WI38 (cell line): Measurements from ENCODE around the gene ZDHHC7.

Experiments used
- H3K4me3 ChIP-seq: 2 replicates; pipeline ENCODE4 v1.5.1; 2011; ENCODE audit warnings: low read depth, mild to moderate bottlenecking, control low read depth, low read length
- CTCF ChIP-seq: IDR thresholded peaks from 2 replicates; pipeline ENCODE4 v1.5.1; 2012; ENCODE audit warnings: low read depth, mild to moderate bottlenecking, control low read depth, low read length

ZDHHC7 gene

DNA sequence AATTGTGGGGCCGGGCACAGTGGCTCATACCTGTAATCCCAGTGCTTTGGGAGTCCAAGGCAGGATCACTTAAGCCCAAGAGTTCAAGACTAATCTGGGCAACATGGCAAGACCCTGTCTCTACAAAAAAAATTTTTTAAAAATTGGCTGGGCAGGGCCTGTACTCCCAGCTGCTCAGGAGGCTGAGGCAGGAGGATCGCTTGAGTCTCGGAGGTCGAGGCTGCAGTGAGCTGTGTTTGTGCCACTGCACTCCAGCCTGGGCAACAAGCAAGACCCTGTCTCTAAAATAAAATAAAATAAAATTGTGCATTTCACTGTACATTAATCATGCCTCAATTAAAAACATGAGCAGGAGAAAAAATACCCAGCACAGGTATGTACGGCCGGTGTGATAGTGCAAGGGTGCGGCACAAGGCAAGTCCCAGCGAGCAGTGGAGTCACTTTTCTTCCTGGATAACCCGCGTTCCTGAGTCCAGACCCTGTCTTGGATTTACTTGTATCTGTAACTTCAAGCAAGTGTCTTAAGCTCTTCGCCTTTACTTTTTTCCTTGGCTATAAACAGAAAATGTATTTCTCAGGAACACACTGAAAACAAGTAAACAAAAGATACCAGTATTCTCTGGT is 11.4 kb downstream of the ZDHHC7 start:
- no peak for TF ChIP-seq CTCF
- no peak overlapping the region for H3K4me3 ChIP-seq

DNA sequence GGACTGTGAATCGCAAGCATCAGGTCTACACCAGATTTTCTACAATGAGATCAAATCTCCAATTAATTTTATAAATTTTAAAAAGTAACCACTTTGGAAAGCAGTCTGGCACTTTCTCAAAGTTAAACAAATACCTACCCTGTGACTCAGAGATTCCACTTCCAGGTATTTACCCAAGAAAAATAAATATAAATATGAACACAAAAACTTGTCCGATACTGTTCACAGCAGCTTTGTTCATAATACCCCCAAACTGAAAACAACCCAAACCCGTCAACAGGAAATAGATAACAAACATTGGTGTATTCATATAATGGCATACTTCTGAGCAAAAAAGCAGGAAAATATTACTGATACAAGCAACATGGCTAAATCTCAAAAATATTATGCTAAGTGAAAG is 12.1 kb downstream of the ZDHHC7 start:
- H3K4me3 ChIP-seq, result 0 out of 2 replicates have a peak overlapping the region, but pooled peaks have one; percentile 6
- no peak for TF ChIP-seq CTCF

DNA sequence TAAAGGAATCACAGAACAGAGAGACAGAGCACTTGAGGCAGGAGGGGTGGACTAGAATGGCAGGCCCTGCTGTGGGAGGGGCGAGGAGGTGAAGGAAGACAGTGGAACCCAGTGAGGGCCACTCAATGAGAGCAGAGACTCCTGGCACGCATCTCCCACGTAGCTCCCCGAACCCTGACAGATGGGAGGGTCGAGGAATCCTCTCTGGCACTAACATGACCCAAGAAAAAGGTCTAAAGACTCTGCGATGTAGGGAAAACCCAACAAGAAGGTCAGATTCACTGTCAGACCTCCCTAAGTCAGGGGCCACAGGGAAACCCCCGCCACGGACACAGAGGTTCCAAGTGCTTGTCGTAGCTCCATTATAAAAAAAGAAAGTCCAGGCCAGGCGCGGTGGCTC is 15.0 kb downstream of the ZDHHC7 start:
- no peak overlapping the region for H3K4me3 ChIP-seq
- TF ChIP-seq CTCF, result no peak

DNA sequence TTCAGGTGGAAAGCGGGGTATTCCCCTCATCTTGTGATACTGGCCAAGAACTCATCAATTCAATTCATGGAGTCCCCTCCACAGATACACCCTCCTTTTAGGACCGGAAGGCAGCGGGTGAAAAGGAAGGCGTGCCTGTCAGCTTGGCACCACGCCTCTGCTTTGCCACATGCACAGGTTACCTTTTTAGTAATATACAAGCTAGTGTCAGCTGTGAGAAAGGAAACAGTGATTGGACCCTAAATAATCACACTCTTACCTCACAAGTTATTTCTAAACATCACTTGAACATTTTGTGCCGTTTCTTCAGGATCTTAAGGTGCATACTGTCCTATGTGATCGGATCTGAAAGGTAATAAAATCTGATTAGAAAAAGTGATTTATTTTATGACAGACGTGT is 15.7 kb downstream of the ZDHHC7 start:
- TF ChIP-seq CTCF, result no peak

GRCh38 chr16:84993926-84994325 is 17.4 kb downstream of the ZDHHC7 start:
- no peak overlapping the region for H3K4me3 ChIP-seq

More for the DNA sequence above, 15.7 kb downstream of the ZDHHC7 start:
- H3K4me3 ChIP-seq, result no peak overlapping the region

DNA sequence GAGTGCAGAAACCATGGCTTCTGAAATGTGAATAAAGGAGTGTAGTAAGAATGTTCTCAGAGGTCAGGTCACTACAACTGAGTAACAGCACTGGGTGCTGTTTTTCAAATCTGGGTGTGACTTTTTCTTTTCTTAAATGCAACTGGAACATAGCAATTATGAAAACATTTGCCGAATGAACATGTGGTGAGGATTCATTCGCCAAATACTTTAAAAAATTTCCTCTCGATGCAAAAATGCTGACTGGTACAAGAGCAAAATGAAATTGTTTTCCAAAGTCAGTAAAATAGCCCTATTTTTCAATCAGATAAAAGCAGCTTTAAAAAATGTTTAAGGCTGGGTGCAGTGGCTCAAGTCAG is 18.6 kb downstream of the ZDHHC7 start:
- H3K4me3 ChIP-seq, result no peak overlapping the region
- TF ChIP-seq CTCF, result no peak

More at GRCh38 chr16:84993926-84994325, 17.4 kb downstream of the ZDHHC7 start:
- no peak for TF ChIP-seq CTCF

DNA sequence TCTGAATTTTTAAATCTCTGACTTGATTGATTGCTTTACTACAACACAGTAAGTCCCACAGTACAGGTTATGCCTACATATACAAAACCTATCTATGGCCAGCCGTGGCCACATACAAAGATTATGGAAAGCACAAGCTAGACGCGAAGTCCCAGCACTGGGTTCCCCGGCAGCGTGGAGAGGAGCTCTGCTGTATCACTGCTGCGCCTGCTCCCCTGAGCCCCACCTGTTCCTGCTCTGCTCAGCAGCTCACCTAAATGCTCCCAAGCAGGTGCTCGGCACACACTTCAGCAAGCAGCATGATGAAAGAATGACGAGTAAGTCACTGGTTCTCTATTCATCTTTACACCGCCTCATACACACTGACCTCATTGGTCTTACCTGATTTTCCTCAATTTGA is 20.6 kb downstream of the ZDHHC7 start:
- TF ChIP-seq CTCF, result no peak
- no peak overlapping the region for H3K4me3 ChIP-seq
